Activated CD4-positive, alpha-beta memory T cell treated with anti-CD3 and anti-CD28 coated beads for 36 hours (primary cell): ENCODE data around the gene ZNF888. TPM values are rescaled to one million over a fixed set of nuclear protein-coding genes. Genes with fewer than 3 reads are reported as not detected.

Experiments used
- total RNA-seq, 2 experiments: library from RNA; stranded (reverse); gene quantifications; one replicate each; pipeline ENCODE4 v1.2.3, GENCODE V29; 2021

Gene ZNF888
- total RNA-seq, 2 experiments from 2014 or later, result 5.0 to 6.3 TPM

Other genes starting within 250 kb of the ZNF888 start
- 10 to 100 TPM; 17.9 to 20.3 TPM for gene ZNF611, start 188.4 kb downstream of the ZNF888 start, total RNA-seq
- 10 to 100 TPM; 11.1 to 13.4 TPM for gene ZNF600, start 136.6 kb downstream of the ZNF888 start, total RNA-seq
- gene ZNF28, start 101.8 kb downstream of the ZNF888 start, total RNA-seq, result 10 to 100 TPM; 12.0 to 13.2 TPM
- 10 to 100 TPM in 1 of 2 experiments, 1 to 10 TPM in 1; 8.5 to 10.3 TPM for gene ZNF468, start 65.8 kb downstream of the ZNF888 start, total RNA-seq
- 1 to 10 TPM; 5.4 to 7.0 TPM for gene ZNF320, start 25.8 kb downstream of the ZNF888 start, total RNA-seq
- gene ZNF816, start 39.5 kb upstream of the ZNF888 start, total RNA-seq, result 10 to 100 TPM; 11.0 to 11.4 TPM
- gene ERVV-1, start 90.5 kb upstream of the ZNF888 start, total RNA-seq, result not detected
- not detected for gene ERVV-2, start 121.3 kb upstream of the ZNF888 start, total RNA-seq
- gene ZNF160, start 180.0 kb upstream of the ZNF888 start, total RNA-seq, result 10 to 100 TPM; 26.3 to 28.9 TPM
- gene ZNF415, start 209.5 kb upstream of the ZNF888 start, total RNA-seq, result under 1 TPM; 0.39 to 0.88 TPM
- gene ZNF347, start 235.6 kb upstream of the ZNF888 start, total RNA-seq, result 1 to 10 TPM; 6.4 TPM